ENCODE measurements around the gene D2HGDH.

DNA sequence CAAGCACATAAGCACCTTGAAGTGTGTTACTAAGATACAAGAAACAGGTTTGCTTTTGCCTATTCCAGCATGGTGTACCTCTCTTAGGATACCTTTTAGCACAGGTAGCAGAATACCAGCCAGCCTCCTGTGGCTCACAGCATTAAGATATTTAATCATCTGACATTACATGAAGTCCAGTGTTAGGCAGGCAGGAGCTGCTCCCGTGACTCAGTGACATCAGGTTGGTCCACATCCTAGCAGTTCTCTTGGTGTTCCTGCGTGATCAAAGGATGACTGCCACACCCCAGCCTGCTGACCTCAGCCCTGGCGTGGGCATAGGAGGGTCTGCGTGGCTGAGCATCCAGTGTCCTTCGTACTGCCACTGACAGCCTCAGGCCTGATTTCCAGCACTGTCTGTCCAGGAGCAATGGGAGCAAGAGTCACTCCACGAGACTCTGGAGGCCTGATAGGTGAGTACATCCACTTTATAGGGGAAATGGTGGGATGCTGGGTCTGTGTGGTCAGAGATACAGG is 44.2 kb upstream of the D2HGDH start:
- no peak for TF ChIP-seq POLR2AphosphoS5 (IDR thresholded peaks at IDR 0.05; ENCODE audit: low read depth, low read length)
- no peak for TF ChIP-seq TAF1 (IDR thresholded peaks at IDR 0.05; ENCODE audit: borderline replicate concordance, insufficient read depth, low read length)
- TF ChIP-seq, protein P1, sequence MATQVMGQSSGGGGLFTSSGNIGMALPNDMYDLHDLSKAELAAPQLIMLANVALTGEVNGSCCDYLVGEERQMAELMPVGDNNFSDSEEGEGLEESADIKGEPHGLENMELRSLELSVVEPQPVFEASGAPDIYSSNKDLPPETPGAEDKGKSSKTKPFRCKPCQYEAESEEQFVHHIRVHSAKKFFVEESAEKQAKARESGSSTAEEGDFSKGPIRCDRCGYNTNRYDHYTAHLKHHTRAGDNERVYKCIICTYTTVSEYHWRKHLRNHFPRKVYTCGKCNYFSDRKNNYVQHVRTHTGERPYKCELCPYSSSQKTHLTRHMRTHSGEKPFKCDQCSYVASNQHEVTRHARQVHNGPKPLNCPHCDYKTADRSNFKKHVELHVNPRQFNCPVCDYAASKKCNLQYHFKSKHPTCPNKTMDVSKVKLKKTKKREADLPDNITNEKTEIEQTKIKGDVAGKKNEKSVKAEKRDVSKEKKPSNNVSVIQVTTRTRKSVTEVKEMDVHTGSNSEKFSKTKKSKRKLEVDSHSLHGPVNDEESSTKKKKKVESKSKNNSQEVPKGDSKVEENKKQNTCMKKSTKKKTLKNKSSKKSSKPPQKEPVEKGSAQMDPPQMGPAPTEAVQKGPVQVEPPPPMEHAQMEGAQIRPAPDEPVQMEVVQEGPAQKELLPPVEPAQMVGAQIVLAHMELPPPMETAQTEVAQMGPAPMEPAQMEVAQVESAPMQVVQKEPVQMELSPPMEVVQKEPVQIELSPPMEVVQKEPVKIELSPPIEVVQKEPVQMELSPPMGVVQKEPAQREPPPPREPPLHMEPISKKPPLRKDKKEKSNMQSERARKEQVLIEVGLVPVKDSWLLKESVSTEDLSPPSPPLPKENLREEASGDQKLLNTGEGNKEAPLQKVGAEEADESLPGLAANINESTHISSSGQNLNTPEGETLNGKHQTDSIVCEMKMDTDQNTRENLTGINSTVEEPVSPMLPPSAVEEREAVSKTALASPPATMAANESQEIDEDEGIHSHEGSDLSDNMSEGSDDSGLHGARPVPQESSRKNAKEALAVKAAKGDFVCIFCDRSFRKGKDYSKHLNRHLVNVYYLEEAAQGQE (IDR thresholded peaks at IDR 0.05; ENCODE audit: insufficient read depth in 1 of 2, low read depth in 2 of 2, low read length in 2 of 2), result no peak
- TF ChIP-seq SIN3A (IDR thresholded peaks at IDR 0.05; ENCODE audit: borderline replicate concordance, insufficient read depth, low read length), result no peak

Data from PFSK-1 (cell line).